Body of pancreas (tissue), 4 donors: ENCODE measurements around the gene PEX11B.

ENCODE experiments used
- CTCF ChIP-seq, 7 experiments: fragments of 450-650 bp in 4 of 7; fragments of 200-600 bp in 3 of 7; sonication (generic) in 3 of 7; IDR thresholded peaks; one replicate each; pipeline ENCODE4 v1.5.1; 2016 to 2019; ENCODE audit warnings: antibody characterized with exemption in 7 of 7
- POLR2A ChIP-seq, 3 donors: fragments of 450-650 bp; IDR thresholded peaks; one replicate each; pipeline ENCODE4 v1.6.1; 2016; ENCODE audit warnings: antibody characterized with exemption in 3 of 3, mild to moderate bottlenecking in 2 of 3

GRCh38 chr1:145916745-145917144, 1.8 kb downstream of the PEX11B start:
- TF ChIP-seq POLR2A (IDR thresholded peaks at IDR 0.05): no peak
- no peak for TF ChIP-seq CTCF (IDR thresholded peaks at IDR 0.05)
